ENCODE data around the gene FRMD6. TPM values are rescaled to one million over a fixed set of nuclear protein-coding genes. Genes with fewer than 3 reads are reported as not detected.
A peak's percentile ranks its signal among the peaks of the same experiment; 100 is the strongest.
"Not testable (repeated sequence)": the region's sequence is repeated elsewhere in the genome, so short reads cannot be mapped to it uniquely, and the experiment has no call there.

Gene FRMD6
- total RNA-seq, 1 experiment from 2014 or later: 51.4 TPM

DNA sequence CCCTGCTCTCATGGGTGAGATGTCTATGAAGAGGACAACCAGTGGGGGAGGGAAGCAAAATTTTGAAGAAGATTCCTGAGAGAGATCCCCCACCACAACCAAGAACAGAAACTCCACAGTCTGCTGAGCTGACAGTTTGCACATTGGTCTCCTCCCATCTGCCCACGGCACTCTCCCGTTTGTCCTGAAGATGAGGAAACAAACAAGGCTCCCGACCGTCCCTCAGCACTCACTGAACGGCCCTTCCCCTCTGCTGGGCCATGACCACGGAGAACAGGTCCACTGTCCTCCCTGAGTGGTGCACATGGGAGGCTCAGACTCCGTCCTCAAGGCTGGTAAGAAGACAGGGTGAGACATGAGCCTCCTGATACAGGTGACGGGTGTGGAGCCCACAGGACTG is 114.9 kb downstream of the FRMD6 start:
- H3K36me3 ChIP-seq, H3K4me3 ChIP-seq, H3K27me3 ChIP-seq, H3K9me3 ChIP-seq, DNase-seq: not testable (repeated sequence)

DNA sequence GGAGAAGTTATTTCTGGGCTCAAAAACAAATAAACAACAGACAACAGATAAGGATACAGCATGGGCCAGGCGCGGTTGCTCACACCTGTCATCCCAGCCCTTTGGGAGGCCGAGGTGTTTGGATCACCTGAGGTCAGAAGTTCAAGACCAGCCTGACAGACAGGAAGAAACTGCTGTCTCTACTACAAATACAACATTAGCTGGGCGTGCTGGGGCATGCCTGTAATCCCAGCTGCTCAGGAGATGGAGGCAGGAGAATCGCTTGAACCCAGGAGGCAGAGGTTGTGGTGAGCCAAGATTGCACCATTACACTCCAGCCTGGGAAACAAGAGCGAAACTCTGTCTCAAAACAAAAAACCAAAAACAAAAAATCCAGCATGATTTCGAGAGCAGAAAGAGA is 117.6 kb downstream of the FRMD6 start:
- H3K4me3 ChIP-seq, H3K27me3 ChIP-seq, H3K36me3 ChIP-seq, H3K9me3 ChIP-seq, DNase-seq: not testable (repeated sequence)

DNA sequence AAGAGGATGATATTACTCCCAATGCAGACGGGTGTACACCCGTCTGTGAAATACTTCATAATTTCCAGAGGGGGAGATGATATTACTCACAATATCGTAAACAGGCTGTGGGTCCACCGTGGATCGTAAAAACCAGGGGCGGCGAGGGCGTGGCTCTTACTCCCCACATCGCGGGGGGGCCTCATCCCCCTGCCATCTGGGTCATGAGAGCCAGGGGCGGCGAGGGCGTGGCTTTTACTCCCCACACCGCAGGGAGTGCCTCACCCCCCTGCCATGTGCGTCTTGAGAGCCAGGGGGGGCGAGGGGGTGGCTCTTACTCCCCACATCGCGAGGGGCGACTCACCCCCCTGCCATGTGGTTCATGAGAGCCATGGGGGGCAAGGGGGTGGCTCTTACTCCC is 122.5 kb downstream of the FRMD6 start:
- Histone ChIP-seq H3K9me3 (no peaks in the 10 kb centered on the region), H3K27me3 (no peaks in the 10 kb centered on the region), H3K36me3 (no peaks in the 10 kb centered on the region), H3K4me3 (no peak overlapping the region)
- no peak for DNase-seq

DNA sequence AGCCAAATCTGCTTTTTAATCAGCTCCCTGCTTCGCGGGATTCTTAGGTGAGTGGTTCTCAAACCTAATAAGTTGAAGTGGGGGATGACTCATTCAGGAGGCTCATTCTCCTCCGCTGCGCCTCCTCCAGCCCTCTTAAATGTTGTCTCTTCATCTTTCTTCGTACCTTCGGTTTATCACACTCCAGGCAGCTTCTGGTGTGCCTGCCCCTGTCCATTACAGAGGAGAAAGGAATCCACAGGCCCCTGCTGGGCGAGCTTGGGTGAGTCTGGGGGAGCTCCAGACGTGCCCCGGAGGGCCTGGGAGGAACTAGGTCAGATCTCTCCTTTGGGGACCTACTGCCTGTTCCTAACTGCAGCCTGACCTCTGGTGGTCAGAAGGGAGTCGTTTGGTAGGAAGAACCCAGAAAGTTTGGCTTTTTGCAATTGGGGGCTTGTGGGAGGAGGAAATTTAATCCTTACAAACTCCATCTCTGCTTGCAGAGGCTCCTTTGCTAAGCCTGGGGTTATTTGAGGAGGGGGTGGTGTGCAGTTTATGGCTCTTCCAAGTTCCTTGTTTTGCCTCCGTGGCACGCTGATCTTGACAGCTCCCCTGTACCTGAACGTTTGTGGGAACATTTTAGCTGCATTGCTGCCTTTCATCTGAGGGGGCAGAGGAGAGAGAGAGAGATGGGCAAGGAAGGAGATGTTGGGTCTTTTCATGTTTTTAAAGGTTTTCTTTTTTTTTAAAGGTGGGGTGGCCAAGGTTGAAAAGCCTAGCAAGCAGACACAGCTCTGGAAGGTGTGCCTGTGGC is 124.6 kb downstream of the FRMD6 start:
- peak; percentile 52 for DNase-seq
- no peak overlapping the region for H3K4me3 ChIP-seq
- no peaks in the 10 kb centered on the region for H3K27me3 ChIP-seq
- H3K36me3 ChIP-seq: no peaks in the 10 kb centered on the region
- H3K9me3 ChIP-seq: no peaks in the 10 kb centered on the region

DNA sequence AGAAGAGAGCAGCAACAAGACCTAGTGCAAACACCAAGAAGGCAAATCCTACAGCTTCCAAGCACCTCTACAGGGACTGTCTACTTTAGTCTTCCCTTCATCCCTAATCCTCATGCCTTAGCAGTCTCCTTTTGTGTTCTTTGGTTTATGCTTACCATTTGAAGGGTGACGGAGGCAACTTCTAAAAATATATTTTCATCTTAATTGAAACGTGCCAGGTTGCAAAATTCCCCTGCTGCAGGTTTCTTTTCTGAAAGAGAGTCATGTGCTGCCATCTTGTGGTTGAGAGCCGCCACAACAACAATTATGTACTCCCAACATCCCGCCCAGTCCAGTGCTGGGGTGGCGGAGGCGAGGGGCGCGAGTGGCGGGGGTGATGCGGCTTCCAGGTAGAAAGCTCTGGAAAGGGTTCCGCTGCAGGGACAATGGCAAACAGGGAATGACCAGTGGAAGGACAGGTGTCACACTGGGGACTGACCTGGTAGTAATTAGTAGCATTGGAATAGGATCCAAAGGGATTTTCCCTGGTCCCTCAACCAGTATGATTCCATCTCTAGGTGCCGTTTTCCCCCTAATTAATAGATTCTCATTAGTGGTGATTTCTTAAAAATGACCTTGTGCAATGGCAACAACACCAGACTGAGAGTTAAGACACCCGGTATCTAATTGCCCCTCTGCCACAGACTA is 128.4 kb downstream of the FRMD6 start:
- DNase-seq: peak; percentile 33
- no peaks in the 10 kb centered on the region for H3K36me3 ChIP-seq
- H3K9me3 ChIP-seq: no peaks in the 10 kb centered on the region
- no peaks in the 10 kb centered on the region for H3K27me3 ChIP-seq
- H3K4me3 ChIP-seq: no peak overlapping the region

Other genes with a start within 250 kb of the FRMD6 start
- 5.4 and 6.9 TPM in 2 replicates for gene GNG2, start 208.7 kb downstream of the FRMD6 start, total RNA-seq (2014; rRNA removed; shearing (Covaris generic); ENCODE audit: low replicate concordance)

Measured in MG63 (cell line).